GM21381 (cell line): ENCODE measurements around the gene KRTAP5-5.
"Not testable (repeated sequence)": the region's sequence is repeated elsewhere in the genome, so short reads cannot be mapped to it uniquely, and the experiment has no call there.

Source experiments
- ATAC-seq: cut with Tn5 transposase; IDR thresholded peaks from one replicate; pipeline ENCODE4 v1.9.1; 2021; ENCODE audit warnings: mild to moderate bottlenecking, moderate library complexity; ENCODE audit not compliant: unreplicated experiment

The KRTAP5-5 gene

GRCh38 chr11:1607156-1607845 is 22.3 kb upstream of the KRTAP5-5 start:
- ATAC-seq = not testable (repeated sequence)

DNA sequence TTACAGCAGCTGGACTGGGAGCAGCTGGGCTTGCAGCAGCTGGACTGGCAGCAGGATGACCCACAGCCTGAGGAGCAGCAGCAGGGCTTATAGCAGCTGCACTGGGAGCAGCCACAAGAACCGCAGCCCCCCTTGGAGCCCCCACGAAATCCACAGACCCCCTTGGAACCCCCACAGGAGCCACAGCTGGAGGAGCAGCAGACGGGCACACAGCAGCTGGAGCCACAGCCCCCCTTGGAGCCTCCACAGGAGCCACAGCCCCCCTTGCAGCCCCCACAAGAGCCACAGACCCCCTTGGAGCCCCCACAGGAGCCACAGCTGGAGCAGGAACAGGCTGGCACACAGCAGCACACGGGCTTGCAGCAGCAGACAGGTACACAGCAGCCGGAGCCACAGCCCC is 21.7 kb upstream of the KRTAP5-5 start:
- not testable (repeated sequence) for ATAC-seq

DNA sequence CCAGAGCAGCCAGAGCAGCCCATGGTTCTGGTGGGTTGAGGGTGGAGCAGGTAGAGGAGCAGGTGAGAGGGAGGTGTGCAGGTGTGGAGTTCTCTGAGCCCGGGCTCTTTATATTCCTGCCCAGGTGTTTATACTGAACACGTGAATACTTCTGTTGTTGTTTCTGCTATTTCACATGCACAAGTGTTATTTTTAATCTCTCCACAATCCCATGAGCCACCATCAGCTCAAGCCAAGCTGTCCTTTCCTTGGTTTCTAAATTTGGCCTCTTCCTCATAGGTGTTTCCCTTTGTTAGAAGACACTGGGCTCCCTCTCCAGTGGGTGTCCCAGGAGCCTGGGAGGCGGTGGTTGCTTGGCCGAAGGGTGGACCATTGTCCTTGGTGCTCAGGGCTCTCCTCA is 21.2 kb upstream of the KRTAP5-5 start, which contains the start of gene KRTAP5-3:
TSS of gene KRTAP5-3 (minus strand) at position 101 of the 400 bp plus-strand sequence. CDS start at position 23, 78 bp downstream.
- no peak for ATAC-seq

DNA sequence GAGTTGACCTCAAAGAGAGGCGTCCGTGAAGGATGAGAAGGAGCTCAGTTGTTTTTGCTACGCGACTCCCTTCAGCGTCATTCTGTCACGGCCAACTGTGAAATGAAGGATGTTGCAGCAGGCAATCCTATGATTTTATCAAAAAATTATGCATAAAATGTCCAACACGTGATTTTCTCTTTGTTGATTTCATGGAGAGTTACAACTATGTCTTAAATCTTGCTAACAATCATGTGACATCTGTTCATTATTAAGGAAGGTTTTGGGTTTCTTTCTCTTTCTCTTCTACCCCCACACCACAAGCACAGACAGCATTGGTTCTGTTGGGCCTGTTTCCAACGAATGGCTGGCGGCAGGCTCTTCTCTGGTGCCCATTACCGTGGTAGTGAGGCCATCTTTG is 11.3 kb upstream of the KRTAP5-5 start:
- ATAC-seq = no peak

DNA sequence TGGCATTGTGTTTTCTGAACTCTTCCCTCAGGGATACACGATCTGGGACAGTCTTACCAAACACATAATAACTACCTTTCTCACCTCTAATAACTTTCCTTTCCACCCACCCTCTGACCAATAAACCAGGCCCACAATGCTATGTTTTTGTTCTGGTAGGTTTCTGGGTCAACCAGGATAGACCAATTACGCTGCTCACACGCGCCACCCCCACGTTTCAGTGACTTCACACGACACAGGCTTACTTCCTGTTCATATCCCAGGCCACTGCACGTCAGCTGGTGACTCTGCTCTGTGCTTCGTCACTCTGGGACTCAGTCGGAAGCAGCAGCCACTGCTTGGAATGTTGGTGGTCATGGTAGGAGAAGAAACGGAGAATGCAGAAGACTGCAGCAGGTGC is 10.1 kb upstream of the KRTAP5-5 start:
- no peak for ATAC-seq

- no peak for ATAC-seq
Observed at GRCh38 chr11:1622086-1622485, 7.5 kb upstream of the KRTAP5-5 start, which contains the start of gene KRTAP5-4. KRTAP5-4 (minus strand) TSS chr11:1622138; CDS start chr11:1622093, 45 bp downstream.

- ATAC-seq = no peak
Observed at GRCh38 chr11:1623716-1624115, 5.9 kb upstream of the KRTAP5-5 start.

- ATAC-seq = no peak
Observed at GRCh38 chr11:1624621-1625020, 5.0 kb upstream of the KRTAP5-5 start.

- ATAC-seq = no peak
Observed at GRCh38 chr11:1625541-1625940, 4.0 kb upstream of the KRTAP5-5 start.

GRCh38 chr11:1628506-1629325 is 859 bp upstream of the KRTAP5-5 start:
- no peak for ATAC-seq

DNA sequence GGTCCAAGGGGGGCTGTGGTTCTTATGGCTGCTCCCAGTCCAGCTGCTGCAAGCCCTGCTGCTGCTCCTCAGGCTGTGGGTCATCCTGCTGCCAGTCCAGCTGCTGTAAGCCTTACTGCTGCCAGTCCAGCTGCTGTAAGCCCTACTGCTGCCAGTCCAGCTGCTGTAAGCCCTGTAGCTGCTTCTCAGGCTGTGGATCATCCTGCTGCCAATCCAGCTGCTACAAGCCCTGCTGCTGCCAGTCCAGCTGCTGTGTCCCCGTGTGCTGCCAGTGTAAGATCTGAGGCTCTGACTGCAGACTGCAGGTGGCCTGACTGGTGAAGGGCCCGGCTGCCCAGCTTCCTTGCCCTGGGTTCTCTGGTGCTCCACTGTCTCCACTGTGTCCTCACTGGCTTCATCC is 696 bp downstream of the KRTAP5-5 start:
- ATAC-seq = no peak

- no peak for ATAC-seq
Observed at GRCh38 chr11:1631066-1631568, 1.5 kb downstream of the KRTAP5-5 start.

GRCh38 chr11:1632053-1632714 is 2.6 kb downstream of the KRTAP5-5 start:
- ATAC-seq = no peak

DNA sequence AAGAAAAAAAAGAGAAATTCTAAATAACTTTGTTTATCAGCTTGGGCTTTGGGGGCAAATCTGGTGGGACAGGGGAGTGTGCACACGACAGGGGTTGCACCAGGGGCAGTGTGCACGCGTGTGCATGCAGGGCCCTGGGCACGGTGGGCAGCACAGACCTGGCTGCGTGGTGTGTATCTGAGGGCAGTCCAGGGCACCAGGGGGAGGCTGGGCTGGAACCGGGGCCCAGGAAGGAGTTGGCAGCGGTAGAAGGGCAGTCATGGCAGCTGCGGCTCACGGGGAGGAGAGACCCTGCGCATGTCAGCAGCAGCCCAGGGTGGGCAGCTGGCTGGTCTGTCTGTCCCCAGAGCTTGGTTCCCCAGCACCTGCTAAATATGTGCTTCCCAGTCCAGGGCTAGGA is 4.3 kb downstream of the KRTAP5-5 start:
- ATAC-seq = no peak

DNA sequence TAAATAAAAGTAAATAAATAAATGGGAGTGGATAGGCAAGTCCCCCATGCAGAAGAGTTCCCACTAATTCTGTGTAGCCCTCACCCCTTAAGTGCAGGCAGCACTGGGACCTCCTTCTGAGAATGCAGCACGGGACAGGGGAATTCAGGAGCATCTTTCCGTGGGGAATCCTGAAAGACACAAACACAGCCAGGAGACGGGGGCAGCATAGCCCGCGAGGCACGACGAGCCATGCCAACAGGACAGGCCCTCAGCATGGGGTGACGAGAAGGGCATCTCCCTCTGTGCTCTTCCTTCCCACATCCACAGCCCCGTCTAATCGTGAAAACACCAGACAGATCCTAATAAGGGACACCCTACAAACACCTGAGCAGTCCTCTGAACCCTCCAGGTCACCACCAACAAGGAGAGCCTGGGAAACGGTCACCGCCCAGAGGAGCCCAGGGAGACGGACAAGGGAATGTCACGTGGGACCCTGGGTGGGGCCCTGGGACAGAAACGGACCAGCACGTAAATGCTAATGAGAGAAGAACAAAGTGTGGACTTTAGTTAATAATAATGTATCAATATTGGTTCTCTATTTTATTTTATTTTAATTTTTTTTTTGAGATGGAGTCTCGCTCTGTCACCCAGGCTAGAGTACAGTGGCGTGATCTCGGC is 6.8 kb downstream of the KRTAP5-5 start:
- ATAC-seq = no peak

- ATAC-seq = no peak
Observed at GRCh38 chr11:1637628-1638027, 8.1 kb downstream of the KRTAP5-5 start.

DNA sequence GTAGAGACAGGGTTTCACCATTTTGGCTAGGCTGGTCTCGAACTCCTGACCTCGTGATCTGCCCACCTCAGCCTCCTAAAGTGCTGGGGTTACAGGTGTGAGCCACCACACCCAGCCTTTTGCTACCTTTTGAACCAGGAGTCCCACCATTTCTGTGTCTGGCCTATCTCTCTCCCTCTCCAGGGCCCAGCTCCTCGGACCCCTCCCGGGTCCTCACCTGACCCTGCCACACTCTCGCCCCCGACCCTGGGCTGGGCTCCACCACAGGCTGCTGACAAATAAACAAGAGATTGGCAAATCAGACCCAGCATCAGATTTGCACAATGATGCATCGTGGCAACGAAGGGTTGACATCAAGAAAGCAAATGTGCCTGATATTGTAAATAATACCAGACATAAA is 8.8 kb downstream of the KRTAP5-5 start:
- no peak for ATAC-seq

DNA sequence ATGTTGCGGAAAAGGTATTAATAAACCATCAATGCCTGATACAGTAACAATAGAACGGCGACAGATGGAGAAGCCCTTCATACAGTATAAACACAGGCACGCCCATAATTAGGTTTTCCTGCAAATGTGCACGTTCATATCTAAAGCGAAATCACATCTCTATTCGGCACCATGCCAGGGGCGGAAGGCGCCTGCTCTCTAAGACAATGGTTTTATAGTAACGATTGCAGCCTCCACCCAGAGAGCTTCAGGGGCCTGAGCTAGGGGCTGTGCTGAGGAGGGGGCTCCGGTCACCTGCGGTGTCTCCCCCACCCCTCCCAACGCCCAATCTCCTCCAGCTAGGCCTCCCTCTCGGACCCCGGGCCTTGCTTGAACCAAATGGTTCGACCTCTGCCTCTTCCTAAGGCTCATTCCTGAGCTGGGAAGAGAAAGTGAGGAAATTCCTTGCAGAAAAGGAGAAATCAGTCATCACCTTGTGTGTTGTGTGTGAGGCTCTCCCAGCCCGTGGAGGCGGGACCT is 9.6 kb downstream of the KRTAP5-5 start:
- ATAC-seq = no peak

DNA sequence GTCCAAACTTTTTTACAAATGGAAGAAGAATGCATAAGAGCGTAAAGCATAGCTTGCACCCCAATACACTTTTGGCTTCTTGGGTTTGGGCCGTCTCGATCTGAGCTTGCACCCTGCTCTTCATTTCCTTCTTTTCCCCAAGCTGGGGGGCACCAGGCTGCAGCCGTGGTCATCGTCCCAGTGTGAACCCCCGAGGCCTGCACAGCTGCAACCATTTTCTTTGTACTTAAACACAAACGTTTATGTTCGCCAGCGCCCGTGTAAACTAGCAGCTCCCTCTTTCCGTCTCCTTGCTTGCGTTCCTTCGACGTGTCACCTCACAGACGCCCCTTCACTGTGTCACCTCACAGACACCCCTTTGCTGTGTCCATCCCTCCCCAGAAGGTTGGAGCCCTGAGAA is 10.1 kb downstream of the KRTAP5-5 start:
- ATAC-seq = no peak

DNA sequence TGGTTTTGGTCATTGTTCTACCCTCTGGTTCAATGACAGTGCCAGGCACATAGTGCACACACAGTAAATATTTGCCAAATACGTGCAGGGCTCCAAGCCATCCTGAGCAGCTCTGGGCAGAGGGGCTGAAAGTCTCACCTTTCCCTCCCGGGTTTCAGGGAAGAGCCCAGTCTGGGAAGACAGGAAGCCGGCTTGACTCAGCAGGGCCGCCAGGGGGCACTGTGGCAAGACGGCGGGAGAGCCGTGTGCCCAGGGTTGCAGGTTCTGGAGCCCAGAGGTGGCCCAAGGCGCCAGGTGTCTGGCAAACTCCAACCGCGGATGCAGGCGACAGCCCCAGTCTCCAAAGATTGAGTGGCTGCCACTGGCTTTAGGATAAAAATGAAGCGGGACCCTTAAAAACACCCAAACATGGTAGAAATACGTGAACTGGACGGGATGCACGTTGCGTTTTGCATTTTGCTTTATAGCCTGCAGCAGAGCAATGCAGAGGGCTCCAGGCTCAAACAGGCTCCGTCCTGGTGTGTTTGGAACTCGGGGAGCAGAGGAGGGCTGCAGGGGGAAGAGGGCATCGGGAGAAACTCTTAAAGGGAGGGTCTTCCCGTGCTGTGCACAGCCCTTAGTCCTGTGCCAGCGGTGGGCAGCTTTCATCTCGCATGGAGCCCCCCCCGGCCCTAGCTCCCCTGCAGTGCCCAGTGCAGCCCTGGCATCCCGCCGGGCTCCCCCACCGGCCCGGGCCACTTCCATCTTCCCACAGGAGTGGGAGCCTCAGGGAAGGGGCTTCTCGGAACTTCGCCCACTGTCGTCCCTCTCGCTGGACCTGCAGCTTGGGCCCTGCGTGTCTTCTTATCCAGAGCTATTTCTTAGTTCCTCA is 10.7 kb downstream of the KRTAP5-5 start:
- no peak for ATAC-seq
